AG08395 (cell line): ENCODE measurements around the gene BYSL.
A peak's percentile ranks its signal among the peaks of the same experiment; 100 is the strongest.

Source experiments
- DNase-seq: peaks from one replicate; pipeline ENCODE4 v3.0.0; 2012; ENCODE audit warnings: mixed read lengths, low spot score

BYSL gene

GRCh38 chr6:41914869-41915530 lies 6.3 kb upstream of the BYSL start:
- no peak for DNase-seq

- peak; percentile 91 for DNase-seq
Observed at GRCh38 chr6:41917528-41917927, 3.8 kb upstream of the BYSL start.

GRCh38 chr6:41921712-41921998 lies 356 bp downstream of the BYSL start:
- DNase-seq: peak; percentile 15

GRCh38 chr6:41922154-41922553 lies 855 bp downstream of the BYSL start:
- DNase-seq: no peak

GRCh38 chr6:41927253-41927652 lies 6.0 kb downstream of the BYSL start:
- no peak for DNase-seq

GRCh38 chr6:41929924-41930323 lies 8.6 kb downstream of the BYSL start:
- DNase-seq: no peak

- DNase-seq: no peak
Observed at GRCh38 chr6:41931792-41932191, 10.5 kb downstream of the BYSL start.

GRCh38 chr6:41932378-41932777 lies 11.1 kb downstream of the BYSL start:
- no peak for DNase-seq

- no peak for DNase-seq
Observed at GRCh38 chr6:41934278-41935192, 13.2 kb downstream of the BYSL start.

GRCh38 chr6:41935193-41935574 lies 13.9 kb downstream of the BYSL start:
- no peak for DNase-seq

GRCh38 chr6:41935685-41936072 lies 14.4 kb downstream of the BYSL start:
- DNase-seq: no peak

GRCh38 chr6:41936073-41936837 lies 15.0 kb downstream of the BYSL start:
- peak; percentile 89 for DNase-seq

GRCh38 chr6:41937472-41937860 lies 16.2 kb downstream of the BYSL start:
- no peak for DNase-seq

- no peak for DNase-seq
Observed at GRCh38 chr6:41937861-41938574, 16.7 kb downstream of the BYSL start.

- no peak for DNase-seq
Observed at GRCh38 chr6:41938590-41939175, 17.4 kb downstream of the BYSL start.

GRCh38 chr6:41939176-41939847 lies 18.0 kb downstream of the BYSL start:
- DNase-seq: peak; percentile 52

- no peak for DNase-seq
Observed at GRCh38 chr6:41939848-41940758, 18.8 kb downstream of the BYSL start.

GRCh38 chr6:41940759-41941279 lies 19.5 kb downstream of the BYSL start:
- peak; percentile 41 for DNase-seq

GRCh38 chr6:41941280-41942066 lies 20.2 kb downstream of the BYSL start, which contains the start of gene CCND3:
TSS of gene CCND3 (minus strand) at chr6:41941808. CDS start at chr6:41941649, 159 bp downstream.
- DNase-seq: peak; percentile 93
